Kidney epithelial cell (primary cell): ENCODE data around the gene IGSF11. TPM values are rescaled to one million over a fixed set of nuclear protein-coding genes. Genes with fewer than 3 reads are reported as not detected.

Experiments
- total RNA-seq: library from RNA; depleted of rRNA; stranded (reverse); fragments of >200 nt; gene quantifications from 2 replicates; pipeline ENCODE4 v1.2.3, GENCODE V29; 2015

Gene IGSF11
- total RNA-seq, 1 donor from 2014 or later = not detected

Other genes starting within 250 kb of the IGSF11 start
- not detected in 2 replicates for gene TEX55, start 111.3 kb upstream of the IGSF11 start, total RNA-seq
- 9.2 and 15.6 TPM in 2 replicates for gene UPK1B, start 138.8 kb upstream of the IGSF11 start, total RNA-seq
- gene B4GALT4, start 206.0 kb upstream of the IGSF11 start, total RNA-seq = 23.1 and 23.3 TPM in 2 replicates